CD14-positive monocyte (primary cell): ENCODE data around the gene PSMD11. TPM values are rescaled to one million over a fixed set of nuclear protein-coding genes. Genes with fewer than 3 reads are reported as not detected.

ENCODE experiments used
- DNase-seq, 3 donors: peaks; one replicate each; pipeline ENCODE4 v3.0.0-alpha.2; 2011 to 2022
- H2AFZ ChIP-seq: 2 replicates; pipeline ENCODE4 v1.6.0; 2012; ENCODE audit warnings: mild to moderate bottlenecking, low read depth, low read length, inconsistent platforms; ENCODE audit not compliant: insufficient read depth, poor library complexity, severe bottlenecking
- H3K27ac ChIP-seq, 2 donors: 1 replicate in 1 of 2; 2 replicates in 1 of 2; pipeline ENCODE4 v1.5.1; 2012 to 2013; ENCODE audit warnings: low read length in 2 of 2, control low read depth in 1 of 2, inconsistent platforms in 1 of 2, low read depth in 1 of 2, mild to moderate bottlenecking in 1 of 2
- H3K27me3 ChIP-seq, 2 donors: one replicate each; pipeline versions ENCODE4 v1.6.0 to v1.6.1; 2011 to 2013; ENCODE audit warnings: low read length in 2 of 2; ENCODE audit not compliant: control insufficient read depth in 2 of 2, insufficient read depth in 2 of 2
- H3K36me3 ChIP-seq, 2 donors: replicated peaks in 1 of 2; 1 replicate in 1 of 2; 2 replicates in 1 of 2; pipeline versions ENCODE4 v1.5.1 to v1.6.1; 2012 to 2013; ENCODE audit warnings: low read length in 2 of 2, control low read depth in 1 of 2, inconsistent platforms in 1 of 2, mild to moderate bottlenecking in 1 of 2; ENCODE audit not compliant: insufficient read depth in 2 of 2, control insufficient read depth in 1 of 2
- H3K4me1 ChIP-seq, 2 donors: 1 replicate in 1 of 2; 2 replicates in 1 of 2; pipeline versions ENCODE4 v1.5.1 to v1.6.1; 2012 to 2013; ENCODE audit warnings: low read length in 2 of 2, control low read depth in 1 of 2, inconsistent platforms in 1 of 2, mild to moderate bottlenecking in 1 of 2, moderate library complexity in 1 of 2; ENCODE audit not compliant: insufficient read depth in 2 of 2, control insufficient read depth in 1 of 2
- H3K4me2 ChIP-seq: replicated peaks from 2 replicates; pipeline ENCODE3; 2012; ENCODE audit warnings: low read length, moderate library complexity, mild to moderate bottlenecking; ENCODE audit not compliant: poor library complexity, severe bottlenecking; ENCODE audit errors: extremely low read depth
- H3K4me3 ChIP-seq, 3 experiments: fragments of 200-600 bp in 1 of 3; sonication (generic) in 1 of 3; replicated peaks in 1 of 3; 1 replicate in 2 of 3; 2 replicates in 1 of 3; pipeline ENCODE4 v1.5.1; 2011 to 2013; ENCODE audit warnings: low read length in 3 of 3, mild to moderate bottlenecking in 3 of 3, control low read depth in 2 of 3, low read depth in 2 of 3, inconsistent platforms in 1 of 3, moderate library complexity in 1 of 3
- H3K79me2 ChIP-seq: 2 replicates; pipeline ENCODE4 v1.6.0; 2012; ENCODE audit warnings: mild to moderate bottlenecking, control low read depth, inconsistent platforms, low read length, moderate library complexity; ENCODE audit not compliant: insufficient read depth
- H3K9ac ChIP-seq: 2 replicates; pipeline ENCODE4 v1.6.0; 2017; ENCODE audit warnings: low read length, mild to moderate bottlenecking; ENCODE audit not compliant: insufficient read depth, poor library complexity, severe bottlenecking
- H3K9me3 ChIP-seq, 2 donors: replicated peaks in 1 of 2; 1 replicate in 1 of 2; 2 replicates in 1 of 2; pipeline versions ENCODE4 v1.5.1 to v1.6.1; 2012 to 2013; ENCODE audit warnings: low read length in 2 of 2, control low read depth in 1 of 2; ENCODE audit not compliant: control insufficient read depth in 1 of 2, insufficient read depth in 1 of 2
- H4K20me1 ChIP-seq: 2 replicates; pipeline ENCODE4 v1.6.0; 2012; ENCODE audit warnings: mild to moderate bottlenecking, low read length, control low read depth, moderate library complexity; ENCODE audit not compliant: insufficient read depth
- H3K27ac Mint-ChIP-seq, 7 donors: one replicate each; pipeline ENCODE4 v1.8.0; 2020; ENCODE audit warnings: mild to moderate bottlenecking in 7 of 7, mixed read lengths in 7 of 7, moderate library complexity in 6 of 7, inconsistent platforms in 2 of 7
- H3K27me3 Mint-ChIP-seq, 3 donors: one replicate each; pipeline ENCODE4 v1.8.0; 2021 to 2022; ENCODE audit warnings: low read depth in 3 of 3, mild to moderate bottlenecking in 3 of 3, mixed read lengths in 3 of 3, moderate library complexity in 3 of 3, inconsistent platforms in 1 of 3
- H3K36me3 Mint-ChIP-seq, 2 donors: one replicate each; pipeline ENCODE4 v1.8.0; 2020; ENCODE audit warnings: mixed read lengths in 2 of 2, inconsistent platforms in 1 of 2, mild to moderate bottlenecking in 1 of 2
- H3K4me1 Mint-ChIP-seq: one replicate; pipeline ENCODE4 v1.8.0; 2020; ENCODE audit warnings: mild to moderate bottlenecking, mixed read lengths
- H3K4me3 Mint-ChIP-seq, 2 donors: one replicate each; pipeline ENCODE4 v1.8.0; 2020; ENCODE audit warnings: mild to moderate bottlenecking in 2 of 2, mixed read lengths in 2 of 2, moderate library complexity in 1 of 2
- H3K9me3 Mint-ChIP-seq, 7 donors: one replicate each; pipeline ENCODE4 v1.8.0; 2020 to 2022; ENCODE audit warnings: mixed read lengths in 7 of 7, mild to moderate bottlenecking in 6 of 7, moderate library complexity in 6 of 7, inconsistent platforms in 2 of 7
- WGBS: methylation state at CpG from one replicate; pipeline ENCODE4 v1.1.5; 2013; ENCODE audit warnings: missing lambda C conversion rate; ENCODE audit not compliant: insufficient coverage; 5-methylcytosine and 5-hydroxymethylcytosine counted together
- intact Hi-C, 2 donors: fragments of 100-400 bp; cut with micrococcal nuclease; formaldehyde crosslinking; loops; one replicate each; pipeline versions ENCODE4 v1.15.0 to v1.15.1; 2023
- polyA plus RNA-seq, 3 donors: library from polyadenylated mRNA; depleted of rRNA in 1 of 3; unstranded in 2 of 3; stranded (reverse) in 1 of 3; fragments of 300-500 nt in 2 of 3; fragments of >200 nt in 1 of 3; fragmentation: Illumina TruSeq in 2 of 3; gene quantifications; 1 replicate in 2 of 3; 2 replicates in 1 of 3; pipeline ENCODE4 v1.2.3, GENCODE V29; 2012 to 2021
- TF ChIP-seq, protein P1 (sequence below): fragments of 200-600 bp; IDR thresholded peaks from one replicate; pipeline ENCODE4 v1.8.0; 2022; ENCODE audit warnings: antibody characterized with exemption, mild to moderate bottlenecking

The PSMD11 gene
- polyA plus RNA-seq, 3 donors: 29.9 to 112 (median 91.8) TPM

DNA sequence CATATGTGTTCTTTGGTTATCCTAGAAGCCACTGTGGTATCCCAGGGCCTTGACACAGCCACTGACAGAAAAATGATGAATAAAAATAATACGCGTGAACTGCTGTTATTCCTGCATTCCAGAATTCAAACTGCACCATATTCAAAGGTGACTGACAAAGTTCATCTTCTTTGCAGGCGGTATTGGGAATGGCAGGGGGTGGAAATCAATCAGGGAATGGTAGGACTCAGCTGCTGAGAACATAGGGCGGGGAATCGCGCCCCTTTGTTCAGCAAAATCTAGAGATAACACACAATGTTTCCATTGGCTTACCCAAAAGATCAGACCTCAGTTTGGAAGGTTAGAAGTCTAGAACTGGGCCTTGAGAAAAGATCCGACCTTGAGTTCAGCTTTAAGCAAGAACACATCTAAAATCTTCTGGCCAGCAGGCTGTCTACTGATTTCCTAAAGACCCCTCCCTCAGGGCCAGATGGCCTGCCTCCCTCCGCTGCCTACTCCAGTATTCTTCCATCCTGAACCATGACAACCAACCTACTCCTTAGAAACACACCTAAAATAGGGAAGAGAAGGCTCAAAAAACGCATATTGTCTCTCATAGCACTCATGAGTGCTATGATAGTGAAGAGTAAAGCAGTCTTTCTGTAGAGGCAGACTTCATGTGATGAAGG is 76.6 kb downstream of the PSMD11 start:
- H3K4me3 ChIP-seq: no peak overlapping the region
- H3K27me3 Mint-ChIP-seq: peaks cover 48 to 55% (median 48%) of the 10 kb centered on the region in 3 donors
- H3K4me1 ChIP-seq: peaks cover 15 to 19% of the 10 kb centered on the region in 2 donors
- H3K4me1 Mint-ChIP-seq: peaks cover 20% of the 10 kb centered on the region
- no peaks in the 10 kb centered on the region for H3K9me3 ChIP-seq
- H4K20me1 ChIP-seq: no peaks in the 10 kb centered on the region
- H3K27ac Mint-ChIP-seq: no peak overlapping the region
- H3K27ac ChIP-seq: no peak overlapping the region
- H3K79me2 ChIP-seq: no peaks in the 10 kb centered on the region
- DNase-seq: no peak
- H3K4me3 Mint-ChIP-seq: peak overlapping the region in 1 of 2 donors; percentile 93
- H3K9ac ChIP-seq: no peak overlapping the region
- intact Hi-C loops: loop anchor here in 1 of 2 donors (10.0 kb wide), 1 partner anchor 54 kb away; no protein-coding TSS in a partner anchor
- no peaks in the 10 kb centered on the region for H3K36me3 ChIP-seq
- no peak overlapping the region for H2AFZ ChIP-seq
- H3K4me2 ChIP-seq: no peak overlapping the region
- peaks cover 0 to 21% (median 4%) of the 10 kb centered on the region in 7 donors for H3K9me3 Mint-ChIP-seq
- peaks cover 30 to 41% of the 10 kb centered on the region in 2 donors for H3K27me3 ChIP-seq
- TF ChIP-seq, protein P1, sequence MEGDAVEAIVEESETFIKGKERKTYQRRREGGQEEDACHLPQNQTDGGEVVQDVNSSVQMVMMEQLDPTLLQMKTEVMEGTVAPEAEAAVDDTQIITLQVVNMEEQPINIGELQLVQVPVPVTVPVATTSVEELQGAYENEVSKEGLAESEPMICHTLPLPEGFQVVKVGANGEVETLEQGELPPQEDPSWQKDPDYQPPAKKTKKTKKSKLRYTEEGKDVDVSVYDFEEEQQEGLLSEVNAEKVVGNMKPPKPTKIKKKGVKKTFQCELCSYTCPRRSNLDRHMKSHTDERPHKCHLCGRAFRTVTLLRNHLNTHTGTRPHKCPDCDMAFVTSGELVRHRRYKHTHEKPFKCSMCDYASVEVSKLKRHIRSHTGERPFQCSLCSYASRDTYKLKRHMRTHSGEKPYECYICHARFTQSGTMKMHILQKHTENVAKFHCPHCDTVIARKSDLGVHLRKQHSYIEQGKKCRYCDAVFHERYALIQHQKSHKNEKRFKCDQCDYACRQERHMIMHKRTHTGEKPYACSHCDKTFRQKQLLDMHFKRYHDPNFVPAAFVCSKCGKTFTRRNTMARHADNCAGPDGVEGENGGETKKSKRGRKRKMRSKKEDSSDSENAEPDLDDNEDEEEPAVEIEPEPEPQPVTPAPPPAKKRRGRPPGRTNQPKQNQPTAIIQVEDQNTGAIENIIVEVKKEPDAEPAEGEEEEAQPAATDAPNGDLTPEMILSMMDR: no peak
- H3K36me3 Mint-ChIP-seq: peaks cover 6 to 17% of the 10 kb centered on the region in 2 donors
- WGBS: 100% methylated on average over 1 of the region's 9 CpGs

GRCh38 chr17:32523017-32523680 is 78.8 kb downstream of the PSMD11 start:
- Histone ChIP-seq H3K79me2 (no peaks in the 10 kb centered on the region), H3K9me3 (no peaks in the 10 kb centered on the region), H3K4me1 (peaks cover 15 to 19% of the 10 kb centered on the region in 2 donors), H3K4me3 (no peak overlapping the region), H3K9ac (no peak overlapping the region), H3K27me3 (peaks cover 25 to 29% of the 10 kb centered on the region in 2 donors), H3K36me3 (no peaks in the 10 kb centered on the region), H3K4me2 (no peak overlapping the region), H4K20me1 (no peaks in the 10 kb centered on the region), H3K27ac (no peak overlapping the region), H2AFZ (no peak overlapping the region)
- no peak overlapping the region for H3K27ac Mint-ChIP-seq
- peaks cover 0 to 16% (median 4%) of the 10 kb centered on the region in 7 donors for H3K9me3 Mint-ChIP-seq
- TF ChIP-seq, protein P1: no peak
- no peak for DNase-seq
- WGBS: 89% methylated on average over 7 of the region's 11 CpGs
- H3K4me3 Mint-ChIP-seq: no peak overlapping the region
- H3K27me3 Mint-ChIP-seq: peaks cover 38 to 46% (median 45%) of the 10 kb centered on the region in 3 donors
- intact Hi-C loops: loop anchor here in 1 of 2 donors (10.0 kb wide), 1 partner anchor 52 kb away; no protein-coding TSS in a partner anchor
- H3K36me3 Mint-ChIP-seq: peaks cover 6 to 15% of the 10 kb centered on the region in 2 donors
- H3K4me1 Mint-ChIP-seq: peaks cover 20% of the 10 kb centered on the region
